T follicular helper cell (primary cell): ENCODE data around the gene CDC42SE2.
A peak's percentile ranks its signal among the peaks of the same experiment; 100 is the strongest.

Experiments used
- DNase-seq: peaks from one replicate; pipeline ENCODE4 v3.0.0-alpha.2; 2020; ENCODE audit warnings: low read depth
- total RNA-seq, 2 experiments: gene quantifications; one replicate each; lab custom pipeline; 2026; lab: John Stamatoyannopoulos, UW

The CDC42SE2 gene, protein sequence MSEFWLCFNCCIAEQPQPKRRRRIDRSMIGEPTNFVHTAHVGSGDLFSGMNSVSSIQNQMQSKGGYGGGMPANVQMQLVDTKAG
- total RNA-seq, result 366 to 713 reads per million in 2 experiments

DNA sequence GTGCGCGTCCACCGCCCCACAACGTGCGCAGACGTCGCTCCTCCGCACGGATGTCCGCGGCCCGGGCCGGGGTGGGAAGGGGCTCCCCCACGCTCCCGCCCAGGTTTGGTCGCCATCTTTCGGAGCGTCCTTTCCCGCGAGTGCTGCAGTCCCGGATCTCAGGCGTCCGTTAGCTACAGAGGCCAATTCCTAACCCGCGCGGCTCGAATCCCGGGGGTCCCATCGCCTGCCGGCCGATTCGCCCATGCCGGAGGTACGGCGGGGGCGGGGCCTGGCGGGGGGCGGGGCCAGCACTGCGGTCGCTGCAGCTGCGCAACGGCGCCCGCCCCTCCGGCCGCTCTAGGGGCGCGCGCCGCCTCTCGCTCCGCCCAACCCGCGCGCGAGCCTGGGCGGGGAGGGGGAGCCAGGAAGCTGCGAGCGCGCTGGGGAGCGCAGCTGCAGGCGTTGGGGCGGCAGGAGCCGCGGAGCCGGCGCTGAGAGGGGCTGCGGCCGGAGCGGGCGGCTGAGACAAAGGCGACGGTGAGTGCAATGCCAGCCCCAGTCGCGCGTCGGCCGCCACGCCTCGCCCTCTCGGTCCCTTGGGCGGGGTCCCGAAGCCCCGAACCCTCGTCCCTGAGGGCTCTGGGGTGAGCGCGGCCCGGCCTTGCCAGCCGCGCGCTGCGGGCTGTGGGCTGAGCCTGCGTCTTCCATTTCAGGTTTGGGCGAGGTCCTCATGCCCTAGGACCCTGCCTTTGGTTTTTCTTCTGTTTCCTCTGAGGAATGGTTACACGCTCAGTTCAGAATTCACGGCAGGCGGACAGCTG lies at the start of gene CDC42SE2:
Gene CDC42SE2 (plus strand): TSS at position 406 of the 803 bp plus-strand sequence. CDS start 95,441 bp downstream, outside the sequence.
- peak; percentile 79 for DNase-seq

DNA sequence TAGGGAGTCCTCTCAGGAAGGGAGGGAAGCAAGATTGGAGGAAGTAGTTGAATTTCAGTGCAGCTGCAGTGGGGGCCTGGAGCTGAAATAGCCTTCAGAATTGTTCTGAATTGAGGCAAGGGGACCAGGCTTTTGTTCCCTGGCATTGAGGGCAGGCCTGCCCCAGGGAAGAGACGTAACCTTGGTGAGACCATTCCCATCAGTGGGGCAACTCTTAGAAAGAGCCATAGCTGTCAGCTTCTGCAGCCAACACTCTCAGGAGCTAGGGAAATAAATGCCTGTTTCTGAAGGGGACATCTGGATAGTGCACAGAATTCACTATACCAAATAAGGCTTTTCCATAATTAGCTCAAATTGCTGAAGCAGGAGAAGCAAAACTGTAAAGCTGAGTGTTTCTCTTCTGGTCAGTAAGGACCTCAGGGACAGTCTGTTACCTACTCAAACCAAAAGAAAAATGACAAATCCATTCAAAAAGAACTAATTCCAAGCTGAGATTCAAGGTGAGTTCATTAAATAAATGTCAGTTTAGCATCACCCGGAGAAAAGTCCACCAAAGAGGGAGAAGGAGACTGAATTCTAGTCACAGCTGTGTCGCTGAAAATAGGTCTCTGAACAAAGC lies 49.1 kb upstream of the CDC42SE2 start:
- DNase-seq, result no peak

GRCh38 chr5:131217791-131218190 lies 46.1 kb upstream of the CDC42SE2 start:
- no peak for DNase-seq

GRCh38 chr5:131218392-131218791 lies 45.5 kb upstream of the CDC42SE2 start:
- DNase-seq, result no peak

DNA sequence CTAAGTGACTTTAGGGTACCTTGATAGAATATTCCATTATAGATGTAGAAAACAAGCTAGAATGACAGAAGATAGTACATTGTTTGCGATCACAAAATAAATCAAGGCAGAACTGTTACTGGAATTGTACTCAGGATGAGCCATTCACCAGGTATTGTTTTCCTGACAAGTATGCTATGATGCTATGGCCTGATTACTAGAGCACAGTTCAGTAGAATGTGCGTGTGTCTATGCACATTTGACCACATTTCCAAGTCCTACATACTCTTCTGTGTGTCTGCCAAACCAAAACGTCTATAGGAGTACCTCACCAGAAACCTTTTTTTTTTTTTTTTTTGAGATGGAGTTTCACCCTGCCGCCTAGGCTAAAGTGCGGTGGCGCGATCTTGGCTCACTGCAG lies 43.3 kb upstream of the CDC42SE2 start:
- DNase-seq, result no peak

DNA sequence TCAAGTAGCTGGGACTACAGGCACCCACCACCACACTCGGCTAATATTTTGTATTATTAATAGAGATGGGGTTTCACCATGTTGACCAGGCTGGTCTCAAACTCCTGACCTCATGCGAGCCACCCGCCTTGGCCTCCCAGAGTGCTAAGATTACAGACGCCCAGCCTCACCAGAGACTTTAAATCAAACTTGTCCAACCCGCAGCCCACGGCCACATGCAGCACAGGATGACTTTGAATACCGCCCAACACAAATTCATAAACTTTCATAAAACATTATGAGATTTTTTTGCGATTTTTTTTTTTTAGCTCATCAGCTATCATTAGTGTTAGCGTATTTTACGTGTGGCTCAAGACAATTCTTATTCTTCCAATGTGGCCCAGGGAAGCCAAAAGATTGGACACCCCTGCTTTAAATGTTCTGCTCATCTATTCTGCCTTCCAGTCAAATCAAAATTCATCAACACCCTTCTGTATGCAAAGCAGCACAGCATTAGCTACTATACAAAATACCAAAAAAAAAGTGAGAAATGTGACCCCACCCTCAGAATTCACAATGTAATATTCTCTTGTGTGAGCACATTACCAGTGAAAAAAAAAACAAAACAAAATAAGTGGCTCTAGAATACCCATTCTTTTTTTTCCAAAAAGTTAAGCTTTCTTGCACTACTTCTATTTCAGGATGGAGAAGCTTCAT lies 42.7 kb upstream of the CDC42SE2 start:
- DNase-seq, result no peak

DNA sequence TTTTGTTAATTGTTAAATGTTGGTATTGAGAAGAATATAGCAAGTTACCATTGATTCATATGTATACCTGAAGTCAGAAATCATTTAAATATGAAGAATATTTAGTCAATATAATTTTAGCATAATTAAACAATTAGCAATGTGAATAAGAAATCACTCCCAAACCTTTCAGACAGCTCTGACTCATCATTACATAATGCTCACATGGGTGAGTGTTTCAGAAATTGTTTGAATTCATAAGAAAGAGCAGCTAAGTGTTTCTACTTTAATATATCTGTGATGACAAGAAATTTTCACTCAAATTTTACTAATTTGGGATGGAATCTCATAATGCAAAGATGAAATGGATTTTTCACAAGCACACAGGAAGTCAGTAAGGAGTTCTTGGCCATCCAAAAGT lies 42.0 kb upstream of the CDC42SE2 start:
- DNase-seq, result no peak

- no peak for DNase-seq
These were observed 41.1 kb upstream of the CDC42SE2 start for GRCh38 chr5:131222731-131223130.

GRCh38 chr5:131223751-131224386 lies 40.0 kb upstream of the CDC42SE2 start:
- DNase-seq, result no peak

DNA sequence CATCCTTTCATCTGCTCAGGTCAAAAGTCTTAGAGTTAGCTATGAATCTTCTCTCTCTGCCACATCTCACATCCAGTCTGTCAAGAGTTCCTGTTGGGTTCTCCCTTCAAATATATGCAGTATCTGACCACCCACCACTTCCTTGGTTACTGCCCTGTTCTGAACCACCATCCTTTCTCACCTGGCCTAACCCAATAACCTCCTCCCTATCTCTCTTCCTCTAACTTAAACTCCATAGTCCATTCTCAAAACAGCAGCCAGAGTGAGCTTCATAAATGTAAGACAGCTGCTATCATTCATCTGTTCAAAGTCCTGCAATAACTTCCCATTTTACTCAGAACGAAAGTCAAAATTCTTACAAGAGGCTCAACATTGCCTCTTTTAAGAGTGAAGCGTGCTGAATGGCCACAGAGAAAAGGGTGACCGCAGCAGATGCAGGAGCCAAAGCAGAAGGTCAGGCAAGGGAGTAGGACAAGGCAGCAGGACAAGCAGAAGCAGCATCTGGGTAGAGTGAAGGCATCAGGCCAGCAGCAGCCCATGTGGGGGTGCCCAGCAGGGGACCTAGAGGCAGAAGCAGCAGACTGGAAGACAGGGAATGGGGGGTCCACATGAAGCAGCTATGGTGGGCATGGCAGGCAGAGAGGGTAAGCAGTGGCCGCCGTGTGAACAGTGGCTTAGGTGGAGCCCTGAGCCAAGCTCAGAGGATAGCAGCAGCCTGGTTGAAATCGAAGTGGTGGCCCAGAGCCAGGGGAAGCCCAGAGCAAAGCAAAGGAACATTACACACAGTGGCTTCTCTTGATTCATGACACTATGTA lies 39.3 kb upstream of the CDC42SE2 start:
- DNase-seq, result no peak

- DNase-seq, result no peak
These were observed 38.4 kb upstream of the CDC42SE2 start for GRCh38 chr5:131225282-131225974.

DNA sequence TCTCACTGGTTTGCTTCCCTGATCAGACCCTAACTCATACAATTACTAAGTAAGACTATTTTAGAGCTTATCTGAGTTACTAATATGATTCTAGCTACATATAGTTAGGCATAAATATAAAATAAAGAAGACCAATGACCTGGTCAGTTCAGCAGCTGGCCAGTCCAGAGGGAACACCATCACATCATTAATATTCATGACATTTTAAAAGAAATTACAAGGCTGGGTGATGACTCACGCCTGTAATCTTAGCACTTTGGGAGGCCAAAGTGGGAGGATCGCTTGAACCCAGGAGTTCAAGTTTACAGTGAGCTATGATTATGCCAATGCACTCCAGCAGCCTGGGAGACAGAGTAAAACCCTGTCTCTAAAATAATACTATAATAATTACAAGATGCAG lies 37.0 kb upstream of the CDC42SE2 start:
- DNase-seq, result no peak

DNA sequence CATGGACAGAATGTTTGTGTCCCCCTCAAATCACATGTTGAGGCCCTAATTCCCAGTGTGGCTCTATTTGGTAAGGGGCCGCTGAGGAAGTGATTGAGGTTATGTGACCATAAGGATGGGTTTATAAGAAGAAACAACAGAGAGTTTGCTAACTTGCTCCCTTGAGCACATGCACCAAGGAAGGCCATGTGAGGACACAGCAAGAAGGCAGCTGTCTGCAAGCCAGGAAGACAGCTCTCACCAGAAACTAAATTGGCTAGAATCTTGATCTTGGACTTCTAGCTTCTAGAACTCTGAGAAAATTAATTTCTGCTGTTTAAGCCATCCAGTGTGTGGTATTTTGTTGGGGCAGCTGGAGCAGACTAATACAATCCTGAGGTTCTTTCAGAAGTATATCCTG lies 35.2 kb upstream of the CDC42SE2 start:
- DNase-seq, result no peak

DNA sequence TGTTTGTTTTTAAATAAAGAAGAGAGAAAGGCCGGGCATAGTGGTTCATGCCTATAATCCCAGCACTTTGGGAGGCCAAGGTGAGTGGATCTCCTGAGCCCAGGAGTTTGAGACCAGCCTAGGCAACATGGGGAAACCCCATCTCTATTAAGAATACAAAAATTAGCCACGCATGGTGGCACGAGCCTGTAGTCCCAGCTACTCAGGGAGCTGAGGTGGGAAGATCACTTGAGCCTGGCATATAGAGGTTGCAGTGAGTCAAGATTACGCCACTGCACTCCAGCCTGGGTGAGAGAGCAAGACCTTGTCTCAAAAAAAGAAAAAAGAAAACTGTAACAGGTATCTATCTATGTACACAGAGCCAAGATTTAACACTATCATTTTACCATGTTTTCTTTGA lies 34.2 kb upstream of the CDC42SE2 start:
- DNase-seq, result no peak

DNA sequence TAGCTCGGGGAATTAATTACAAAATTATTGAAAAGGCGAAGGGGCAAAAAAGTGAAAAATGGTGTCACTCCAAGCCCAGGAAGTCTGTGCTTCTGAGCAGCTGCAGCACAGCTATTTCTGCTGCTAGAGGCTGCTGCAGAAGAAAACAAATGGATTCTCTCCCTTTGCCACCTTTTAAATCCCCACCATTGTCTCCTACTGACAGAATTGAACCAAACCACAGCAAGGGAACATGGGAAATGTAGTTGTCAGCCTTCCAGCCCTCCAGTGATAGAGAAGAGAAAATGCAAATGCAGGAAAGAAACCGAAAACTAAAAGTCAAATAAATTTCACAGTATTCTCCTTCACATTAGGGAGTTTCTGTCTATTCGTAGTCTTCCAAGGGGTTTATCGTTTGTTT lies 33.4 kb upstream of the CDC42SE2 start:
- DNase-seq, result no peak

GRCh38 chr5:131239686-131240085 lies 24.2 kb upstream of the CDC42SE2 start:
- no peak for DNase-seq

- no peak for DNase-seq
These were observed 21.1 kb upstream of the CDC42SE2 start for GRCh38 chr5:131242728-131243255.

DNA sequence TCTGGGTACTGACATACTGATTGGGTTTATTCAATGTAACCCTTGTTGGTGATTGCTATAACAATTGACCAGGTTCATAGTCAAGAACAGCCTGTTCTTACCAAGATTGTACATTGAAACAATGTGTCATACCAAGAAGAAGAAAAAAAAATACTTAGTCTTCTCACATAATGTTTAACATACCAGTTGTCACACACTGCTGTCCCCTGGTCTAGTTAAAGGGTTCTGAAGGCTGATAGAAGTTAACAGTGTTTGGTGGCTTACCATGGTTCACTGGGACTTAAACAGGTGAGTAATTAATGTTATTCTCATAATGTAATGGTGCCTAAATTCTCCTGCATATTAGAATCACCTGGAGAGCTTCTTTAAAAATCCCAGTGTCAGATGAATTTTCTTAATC lies 18.5 kb upstream of the CDC42SE2 start:
- DNase-seq, result no peak

DNA sequence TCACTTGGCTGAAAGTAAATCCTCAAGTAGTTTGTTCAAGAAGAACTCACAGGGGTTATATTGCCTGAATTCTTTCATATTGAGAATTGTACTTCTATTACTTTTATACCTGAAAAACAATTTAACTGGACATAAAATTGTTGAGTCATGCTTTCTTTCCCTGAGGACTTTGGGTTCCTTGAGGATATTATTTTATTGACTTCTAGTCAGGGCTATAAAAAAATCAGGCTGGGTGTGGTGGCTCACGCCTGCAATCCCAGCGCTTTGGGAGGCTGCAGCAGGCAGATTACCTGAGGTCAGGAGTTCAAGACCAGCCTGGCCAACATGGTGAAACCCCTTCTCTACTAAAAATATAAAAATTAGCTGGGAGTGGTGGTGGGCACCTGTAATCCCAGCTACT lies 17.9 kb upstream of the CDC42SE2 start:
- no peak for DNase-seq

DNA sequence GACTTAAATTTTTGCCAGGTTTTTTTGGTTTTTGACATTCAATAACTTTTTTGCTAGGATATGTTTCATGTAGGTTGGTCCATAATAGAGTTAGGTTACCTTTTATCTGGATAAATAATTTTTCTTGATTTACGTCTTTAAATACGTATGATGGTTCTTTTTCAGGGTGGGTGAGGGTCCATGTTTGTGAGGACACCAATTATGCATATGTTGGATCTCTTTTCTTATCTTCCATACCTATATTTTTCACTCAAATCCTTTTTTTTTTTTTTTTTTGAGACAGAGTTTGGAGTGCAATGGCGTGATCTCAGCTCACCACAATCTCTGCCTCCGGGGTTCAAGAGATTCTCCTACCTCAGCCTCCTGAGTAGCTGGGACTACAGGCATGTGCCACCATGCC lies 17.3 kb upstream of the CDC42SE2 start:
- no peak for DNase-seq
